ENCODE measurements around the gene SIM2. TPM values are rescaled to one million over a fixed set of nuclear protein-coding genes. Genes with fewer than 3 reads are reported as not detected.

SIM2 gene
- total RNA-seq, 1 experiment from 2014 or later, result not detected

- Histone ChIP-seq H2BK20ac (ENCODE audit: low read depth, low read length, poor library complexity, severe bottlenecking) (no peak overlapping the region), H2BK15ac (ENCODE audit: low read depth, low read length) (no peak overlapping the region), H2BK120ac (ENCODE audit: low read depth, low read length, poor library complexity, severe bottlenecking) (no peak overlapping the region), H3K23me2 (ENCODE audit: insufficient read length, low read depth, low read length, poor library complexity, severe bottlenecking) (no peaks in the 10 kb centered on the region), H3K4ac (ENCODE audit: low read depth, low read length) (no peak overlapping the region), H4K20me1 (ENCODE audit: control insufficient read depth, insufficient read depth, insufficient read length) (no peaks in the 10 kb centered on the region), H3K23ac (ENCODE audit: insufficient read length, low read depth, low read length) (no peak overlapping the region), H3K9me3 (ENCODE audit: control insufficient read depth, low read depth, low read length) (no peaks in the 10 kb centered on the region), H4K91ac (ENCODE audit: insufficient read length, low read depth, low read length) (no peak overlapping the region), H3K4me1 (ENCODE audit: insufficient read depth, low read length) (peaks cover 2% of the 10 kb centered on the region; the same call in 1 of the 2 replicates), H4K5ac (ENCODE audit: insufficient read length, low read depth, low read length) (no peak overlapping the region), H3T11ph (ENCODE audit: low read length) (no peak overlapping the region), H3K56ac (ENCODE audit: insufficient read length, low read depth, low read length) (no peak overlapping the region), H2BK12ac (ENCODE audit: insufficient read length, low read depth, low read length) (no peak overlapping the region), H3K79me1 (ENCODE audit: insufficient read depth, low read depth, low read length, poor library complexity, severe bottlenecking) (no peaks in the 10 kb centered on the region), H3K79me2 (ENCODE audit: insufficient read depth, low read length) (no peaks in the 10 kb centered on the region), H3K27ac (ENCODE audit: insufficient read length, low read depth, low read length) (no peak overlapping the region), H3K14ac (ENCODE audit: insufficient read depth, low read length) (no peak overlapping the region), H3K9ac (ENCODE audit: extremely low read depth, insufficient read length, low read length) (no peak overlapping the region), H4K8ac (replicated peaks; ENCODE audit: insufficient read length, low read depth, low read length) (no peak overlapping the region), H2AFZ (ENCODE audit: low read length) (no peak overlapping the region), H3K18ac (ENCODE audit: insufficient read length, low read depth, low read length) (no peak overlapping the region), H2BK5ac (ENCODE audit: insufficient read length, low read length) (no peak overlapping the region), H3K27me3 (ENCODE audit: insufficient read depth, low read length) (no peaks in the 10 kb centered on the region), H3K4me2 (ENCODE audit: insufficient read depth, insufficient read length, low read length) (no peak overlapping the region), H2AK5ac (ENCODE audit: insufficient read length, low read length) (no peak overlapping the region)
- H3K4me1 Mint-ChIP-seq, result peaks cover 12 to 16% of the 10 kb centered on the region in 2 experiments
- H3K27me3 Mint-ChIP-seq (ENCODE audit: low read depth), result peaks cover 33% of the 10 kb centered on the region
- no CpG with 5 or more reads among the region's 25 CpGs for WGBS (ENCODE audit: extremely low coverage, insufficient read length, low lambda C conversion rate)
- no peaks in the 10 kb centered on the region for H3K36me3 Mint-ChIP-seq (ENCODE audit: insufficient read depth in 1 of 3, low read depth in 3 of 3)
- H3K9me3 Mint-ChIP-seq, result no peaks in the 10 kb centered on the region
- no peak for DNase-seq
- no peak overlapping the region for H3K27ac Mint-ChIP-seq
- no peak overlapping the region for H3K4me3 Mint-ChIP-seq
- no peak for TF ChIP-seq CTCF (conservative IDR thresholded peaks at IDR 0.05)
Observed at GRCh38 chr21:36722370-36723368, 23.8 kb downstream of the SIM2 start.

All from H9 (cell line).